ENCODE results near the gene P2RX3. TPM values are rescaled to one million over a fixed set of nuclear protein-coding genes. Genes with fewer than 3 reads are reported as not detected.

The P2RX3 gene
- total and polyA plus RNA-seq, 2 of the 8 experiments (the other 6 are each of a cell fraction or from before 2014, with no cell fraction given) = 0.45 to 0.47 TPM

DNA sequence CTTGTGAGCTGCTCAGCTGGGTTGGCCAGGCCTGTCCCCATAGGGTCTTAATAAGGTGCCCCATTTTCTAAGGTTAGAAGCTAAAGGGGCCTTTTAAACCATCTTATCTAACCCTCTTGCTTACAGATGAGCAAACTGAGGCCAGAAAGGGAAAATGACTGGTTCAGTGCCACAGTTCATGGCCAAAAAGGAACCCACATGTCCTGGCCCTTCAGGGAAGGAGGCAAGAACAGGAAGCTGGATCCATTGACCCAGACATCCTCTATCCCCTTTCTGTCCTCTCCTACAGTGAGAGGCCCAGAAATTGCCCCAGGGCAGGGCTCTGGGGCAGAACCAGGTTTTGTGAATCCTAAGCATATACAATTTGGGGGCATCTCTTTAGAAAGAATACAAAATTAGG is 32.8 kb downstream of the P2RX3 start (continued):
- TF ChIP-seq, protein P1, sequence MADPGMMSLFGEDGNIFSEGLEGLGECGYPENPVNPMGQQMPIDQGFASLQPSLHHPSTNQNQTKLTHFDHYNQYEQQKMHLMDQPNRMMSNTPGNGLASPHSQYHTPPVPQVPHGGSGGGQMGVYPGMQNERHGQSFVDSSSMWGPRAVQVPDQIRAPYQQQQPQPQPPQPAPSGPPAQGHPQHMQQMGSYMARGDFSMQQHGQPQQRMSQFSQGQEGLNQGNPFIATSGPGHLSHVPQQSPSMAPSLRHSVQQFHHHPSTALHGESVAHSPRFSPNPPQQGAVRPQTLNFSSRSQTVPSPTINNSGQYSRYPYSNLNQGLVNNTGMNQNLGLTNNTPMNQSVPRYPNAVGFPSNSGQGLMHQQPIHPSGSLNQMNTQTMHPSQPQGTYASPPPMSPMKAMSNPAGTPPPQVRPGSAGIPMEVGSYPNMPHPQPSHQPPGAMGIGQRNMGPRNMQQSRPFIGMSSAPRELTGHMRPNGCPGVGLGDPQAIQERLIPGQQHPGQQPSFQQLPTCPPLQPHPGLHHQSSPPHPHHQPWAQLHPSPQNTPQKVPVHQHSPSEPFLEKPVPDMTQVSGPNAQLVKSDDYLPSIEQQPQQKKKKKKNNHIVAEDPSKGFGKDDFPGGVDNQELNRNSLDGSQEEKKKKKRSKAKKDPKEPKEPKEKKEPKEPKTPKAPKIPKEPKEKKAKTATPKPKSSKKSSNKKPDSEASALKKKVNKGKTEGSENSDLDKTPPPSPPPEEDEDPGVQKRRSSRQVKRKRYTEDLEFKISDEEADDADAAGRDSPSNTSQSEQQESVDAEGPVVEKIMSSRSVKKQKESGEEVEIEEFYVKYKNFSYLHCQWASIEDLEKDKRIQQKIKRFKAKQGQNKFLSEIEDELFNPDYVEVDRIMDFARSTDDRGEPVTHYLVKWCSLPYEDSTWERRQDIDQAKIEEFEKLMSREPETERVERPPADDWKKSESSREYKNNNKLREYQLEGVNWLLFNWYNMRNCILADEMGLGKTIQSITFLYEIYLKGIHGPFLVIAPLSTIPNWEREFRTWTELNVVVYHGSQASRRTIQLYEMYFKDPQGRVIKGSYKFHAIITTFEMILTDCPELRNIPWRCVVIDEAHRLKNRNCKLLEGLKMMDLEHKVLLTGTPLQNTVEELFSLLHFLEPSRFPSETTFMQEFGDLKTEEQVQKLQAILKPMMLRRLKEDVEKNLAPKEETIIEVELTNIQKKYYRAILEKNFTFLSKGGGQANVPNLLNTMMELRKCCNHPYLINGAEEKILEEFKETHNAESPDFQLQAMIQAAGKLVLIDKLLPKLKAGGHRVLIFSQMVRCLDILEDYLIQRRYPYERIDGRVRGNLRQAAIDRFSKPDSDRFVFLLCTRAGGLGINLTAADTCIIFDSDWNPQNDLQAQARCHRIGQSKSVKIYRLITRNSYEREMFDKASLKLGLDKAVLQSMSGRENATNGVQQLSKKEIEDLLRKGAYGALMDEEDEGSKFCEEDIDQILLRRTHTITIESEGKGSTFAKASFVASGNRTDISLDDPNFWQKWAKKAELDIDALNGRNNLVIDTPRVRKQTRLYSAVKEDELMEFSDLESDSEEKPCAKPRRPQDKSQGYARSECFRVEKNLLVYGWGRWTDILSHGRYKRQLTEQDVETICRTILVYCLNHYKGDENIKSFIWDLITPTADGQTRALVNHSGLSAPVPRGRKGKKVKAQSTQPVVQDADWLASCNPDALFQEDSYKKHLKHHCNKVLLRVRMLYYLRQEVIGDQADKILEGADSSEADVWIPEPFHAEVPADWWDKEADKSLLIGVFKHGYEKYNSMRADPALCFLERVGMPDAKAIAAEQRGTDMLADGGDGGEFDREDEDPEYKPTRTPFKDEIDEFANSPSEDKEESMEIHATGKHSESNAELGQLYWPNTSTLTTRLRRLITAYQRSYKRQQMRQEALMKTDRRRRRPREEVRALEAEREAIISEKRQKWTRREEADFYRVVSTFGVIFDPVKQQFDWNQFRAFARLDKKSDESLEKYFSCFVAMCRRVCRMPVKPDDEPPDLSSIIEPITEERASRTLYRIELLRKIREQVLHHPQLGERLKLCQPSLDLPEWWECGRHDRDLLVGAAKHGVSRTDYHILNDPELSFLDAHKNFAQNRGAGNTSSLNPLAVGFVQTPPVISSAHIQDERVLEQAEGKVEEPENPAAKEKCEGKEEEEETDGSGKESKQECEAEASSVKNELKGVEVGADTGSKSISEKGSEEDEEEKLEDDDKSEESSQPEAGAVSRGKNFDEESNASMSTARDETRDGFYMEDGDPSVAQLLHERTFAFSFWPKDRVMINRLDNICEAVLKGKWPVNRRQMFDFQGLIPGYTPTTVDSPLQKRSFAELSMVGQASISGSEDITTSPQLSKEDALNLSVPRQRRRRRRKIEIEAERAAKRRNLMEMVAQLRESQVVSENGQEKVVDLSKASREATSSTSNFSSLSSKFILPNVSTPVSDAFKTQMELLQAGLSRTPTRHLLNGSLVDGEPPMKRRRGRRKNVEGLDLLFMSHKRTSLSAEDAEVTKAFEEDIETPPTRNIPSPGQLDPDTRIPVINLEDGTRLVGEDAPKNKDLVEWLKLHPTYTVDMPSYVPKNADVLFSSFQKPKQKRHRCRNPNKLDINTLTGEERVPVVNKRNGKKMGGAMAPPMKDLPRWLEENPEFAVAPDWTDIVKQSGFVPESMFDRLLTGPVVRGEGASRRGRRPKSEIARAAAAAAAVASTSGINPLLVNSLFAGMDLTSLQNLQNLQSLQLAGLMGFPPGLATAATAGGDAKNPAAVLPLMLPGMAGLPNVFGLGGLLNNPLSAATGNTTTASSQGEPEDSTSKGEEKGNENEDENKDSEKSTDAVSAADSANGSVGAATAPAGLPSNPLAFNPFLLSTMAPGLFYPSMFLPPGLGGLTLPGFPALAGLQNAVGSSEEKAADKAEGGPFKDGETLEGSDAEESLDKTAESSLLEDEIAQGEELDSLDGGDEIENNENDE (IDR thresholded peaks at IDR 0.05; ENCODE audit: insufficient replicate concordance, low read length) = no peak
- no peak for TF ChIP-seq MAFK (IDR thresholded peaks at IDR 0.05; ENCODE audit: low read depth, low read length)
- TF ChIP-seq RNF2 (IDR thresholded peaks at IDR 0.05; ENCODE audit: borderline replicate concordance, low read depth, low read length, missing control alignments, poor library complexity, severe bottlenecking) = no peak
- TF ChIP-seq NANOG (IDR thresholded peaks at IDR 0.05; ENCODE audit: insufficient read depth, low read depth, low read length, poor library complexity, severe bottlenecking) = no peak
- TF ChIP-seq CBX8 (IDR thresholded peaks at IDR 0.05; ENCODE audit: borderline replicate concordance, low read depth, low read length) = no peak
- TF ChIP-seq RFX5 (IDR thresholded peaks at IDR 0.05; ENCODE audit: borderline replicate concordance, low read depth, low read length) = no peak
- no peak for TF ChIP-seq CTBP2 (IDR thresholded peaks at IDR 0.05; ENCODE audit: borderline replicate concordance, insufficient read depth, insufficient read length, low read length)
- TF ChIP-seq GABPA (IDR thresholded peaks at IDR 0.05; ENCODE audit: borderline replicate concordance, insufficient read depth, low read length) = no peak
- TF ChIP-seq, protein P2, sequence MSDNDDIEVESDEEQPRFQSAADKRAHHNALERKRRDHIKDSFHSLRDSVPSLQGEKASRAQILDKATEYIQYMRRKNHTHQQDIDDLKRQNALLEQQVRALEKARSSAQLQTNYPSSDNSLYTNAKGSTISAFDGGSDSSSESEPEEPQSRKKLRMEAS (IDR thresholded peaks at IDR 0.05) = no peak
- TF ChIP-seq, protein P3, sequence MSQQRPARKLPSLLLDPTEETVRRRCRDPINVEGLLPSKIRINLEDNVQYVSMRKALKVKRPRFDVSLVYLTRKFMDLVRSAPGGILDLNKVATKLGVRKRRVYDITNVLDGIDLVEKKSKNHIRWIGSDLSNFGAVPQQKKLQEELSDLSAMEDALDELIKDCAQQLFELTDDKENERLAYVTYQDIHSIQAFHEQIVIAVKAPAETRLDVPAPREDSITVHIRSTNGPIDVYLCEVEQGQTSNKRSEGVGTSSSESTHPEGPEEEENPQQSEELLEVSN (IDR thresholded peaks at IDR 0.05) = no peak

Measured in H1 (cell line).